WTC11 (cell line): ENCODE data around the gene SNAP29.

Experiments
- CTCF ChIP-seq: fragments of 200-600 bp; IDR thresholded peaks from 2 replicates; pipeline ENCODE4 v1.8.0; 2022; ENCODE audit warnings: antibody characterized with exemption
- ELF4 ChIP-seq: sonication (generic); formaldehyde crosslinking; IDR thresholded peaks from 2 replicates; pipeline ENCODE4 v1.8.1; 2022; ENCODE audit warnings: low read depth, mild to moderate bottlenecking, moderate library complexity, missing genetic modification reagents
- NFATC4 ChIP-seq: fragments of 250-450 bp; sonication (Bioruptor Pico); IDR thresholded peaks from 2 replicates; pipeline ENCODE4 v1.9.0; 2021; ENCODE audit warnings: mild to moderate bottlenecking
- NFE2L1 ChIP-seq: sonication (generic); formaldehyde crosslinking; IDR thresholded peaks from 2 replicates; pipeline ENCODE4 v1.8.1; 2023; ENCODE audit warnings: missing genetic modification reagents
- NFYB ChIP-seq: sonication (generic); formaldehyde crosslinking; conservative IDR thresholded peaks from 2 replicates; pipeline ENCODE4 v1.8.0; 2022; ENCODE audit warnings: low read depth, missing genetic modification reagents
- SMAD4 ChIP-seq: sonication (generic); formaldehyde crosslinking; IDR thresholded peaks from 2 replicates; pipeline ENCODE4 v1.8.0; 2022; ENCODE audit warnings: mild to moderate bottlenecking, missing genetic modification reagents
- TEAD1 ChIP-seq: sonication (generic); formaldehyde crosslinking; IDR thresholded peaks from 2 replicates; pipeline ENCODE4 v1.8.0; 2022; ENCODE audit warnings: mild to moderate bottlenecking, missing genetic modification reagents
- USF2 ChIP-seq: sonication (generic); formaldehyde crosslinking; IDR thresholded peaks from 2 replicates; pipeline ENCODE4 v1.8.1; 2023; ENCODE audit warnings: mild to moderate bottlenecking, missing genetic modification reagents, moderate library complexity

- TF ChIP-seq USF2 (CRISPR knock-in tag) (no peak), CTCF (no peak), NFATC4 (CRISPR knock-in tag) (no peak), NFE2L1 (CRISPR knock-in tag) (no peak), ELF4 (no peak), NFYB (CRISPR knock-in tag) (no peak), TEAD1 (no peak), SMAD4 (no peak)
These were observed 14.4 kb downstream of the SNAP29 start for GRCh38 chr22:20873214-20873613.
